HEK293 (cell line): ENCODE results near the gene TSHZ2.

Experiments
- CTCF ChIA-PET: fragments of 350-600 bp; formaldehyde crosslinking; extraction: SDS; loops from one replicate; lab custom pipeline; 2021; ENCODE audit warnings: antibody characterized with exemption; lab: Yijun Ruan, JAX
- POLR2A ChIA-PET: fragments of 300-600 bp; formaldehyde crosslinking; extraction: SDS; loops from one replicate; lab custom pipeline; 2020; ENCODE audit warnings: antibody characterized with exemption, inconsistent platforms; lab: Yijun Ruan, JAX
- H3K27ac ChIP-seq: fragments of 200-500 bp; sonication (Bioruptor generic); 2 replicates; pipeline ENCODE4 v1.5.1; 2014; ENCODE audit warnings: low read depth, low read length, control low read depth, inconsistent platforms; ENCODE audit errors: extremely low read depth
- H3K36me3 ChIP-seq, 2 experiments: fragments of 200-500 bp in 1 of 2; sonication (Bioruptor generic) in 1 of 2; 1 replicate in 1 of 2; 2 replicates in 1 of 2; pipeline ENCODE4 v1.5.1; 2014 to 2017; ENCODE audit warnings: inconsistent platforms in 2 of 2, low read length in 2 of 2; ENCODE audit not compliant: control insufficient read depth in 2 of 2, insufficient read depth in 1 of 2
- H3K4me1 ChIP-seq: fragments of 200-500 bp; sonication (Bioruptor generic); 2 replicates; pipeline ENCODE4 v1.5.1; 2014; ENCODE audit warnings: mild to moderate bottlenecking, low read length, inconsistent platforms; ENCODE audit not compliant: control insufficient read depth, insufficient read depth
- H3K4me3 ChIP-seq: 2 replicates; pipeline ENCODE4 v1.5.1; 2011; ENCODE audit warnings: low read depth, mild to moderate bottlenecking, control low read depth, low read length, moderate library complexity
- H3K9me3 ChIP-seq: fragments of 200-500 bp; sonication (Bioruptor generic); 2 replicates; pipeline ENCODE4 v1.5.1; 2014; ENCODE audit warnings: low read depth, low read length, inconsistent platforms; ENCODE audit not compliant: control insufficient read depth, insufficient read depth
- GLI4 ChIP-seq: fragments of 450-650 bp; formaldehyde crosslinking; IDR thresholded peaks from 2 replicates; pipeline ENCODE4 v1.5.1; 2016; ENCODE audit warnings: missing biosample characterization, missing genetic modification characterization
- HOXD13 ChIP-seq: sonication (generic); formaldehyde crosslinking; IDR thresholded peaks from 2 replicates; pipeline ENCODE4 v1.8.0; 2022; ENCODE audit warnings: missing genetic modification reagents, borderline replicate concordance
- MZF1 ChIP-seq: fragments of 450-650 bp; formaldehyde crosslinking; IDR thresholded peaks from 2 replicates; pipeline ENCODE4 v1.5.1; 2017; ENCODE audit warnings: missing biosample characterization, missing genetic modification characterization, borderline replicate concordance
- SETDB1 ChIP-seq: IDR thresholded peaks from one replicate; pipeline ENCODE4 v1.6.1; 2017; ENCODE audit warnings: mild to moderate bottlenecking, low read length, moderate library complexity, mixed read lengths; ENCODE audit not compliant: insufficient read length
- TCF7L2 ChIP-seq: IDR thresholded peaks from 2 replicates; pipeline ENCODE4 v1.6.1; 2011; ENCODE audit warnings: low read depth, mild to moderate bottlenecking, inconsistent platforms, low read length, moderate library complexity, borderline replicate concordance
- ZNF121 ChIP-seq: fragments of 450-650 bp; formaldehyde crosslinking; IDR thresholded peaks from 2 replicates; pipeline ENCODE4 v1.5.1; 2016; ENCODE audit warnings: missing biosample characterization, missing genetic modification characterization
- ZNF202 ChIP-seq: fragments of 450-650 bp; formaldehyde crosslinking; IDR thresholded peaks from 2 replicates; pipeline ENCODE4 v1.5.1; 2016; ENCODE audit warnings: missing biosample characterization, missing genetic modification characterization, borderline replicate concordance
- ZNF221 ChIP-seq: fragments of 450-650 bp; formaldehyde crosslinking; IDR thresholded peaks from 2 replicates; pipeline ENCODE4 v1.5.1; 2017; ENCODE audit warnings: missing biosample characterization, missing genetic modification characterization, borderline replicate concordance
- ZNF354C ChIP-seq: fragments of 450-650 bp; formaldehyde crosslinking; IDR thresholded peaks from 2 replicates; pipeline ENCODE4 v1.5.1; 2016; ENCODE audit warnings: missing biosample characterization, missing genetic modification characterization, low read depth, borderline replicate concordance
- ZNF416 ChIP-seq: fragments of 450-650 bp; formaldehyde crosslinking; IDR thresholded peaks from 2 replicates; pipeline ENCODE4 v1.5.1; 2016; ENCODE audit warnings: missing biosample characterization, missing genetic modification characterization
- ZNF529 ChIP-seq: fragments of 450-650 bp; formaldehyde crosslinking; IDR thresholded peaks from 2 replicates; pipeline ENCODE4 v1.5.1; 2017; ENCODE audit warnings: missing genetic modification characterization, missing biosample characterization; ENCODE audit not compliant: insufficient replicate concordance
- ZNF571 ChIP-seq: fragments of 450-650 bp; formaldehyde crosslinking; IDR thresholded peaks from 2 replicates; pipeline ENCODE4 v1.5.0; 2017; ENCODE audit warnings: missing biosample characterization, missing genetic modification characterization
- ZNF610 ChIP-seq: fragments of 450-650 bp; formaldehyde crosslinking; IDR thresholded peaks from 2 replicates; pipeline ENCODE4 v1.5.1; 2016; ENCODE audit warnings: missing biosample characterization, missing genetic modification characterization, borderline replicate concordance
- ZSCAN4 ChIP-seq: fragments of 450-650 bp; formaldehyde crosslinking; IDR thresholded peaks from 2 replicates; pipeline ENCODE4 v1.5.1; 2017; ENCODE audit warnings: missing biosample characterization, missing genetic modification characterization
- TF ChIP-seq, protein P1 (sequence below): fragments of 450-650 bp; formaldehyde crosslinking; IDR thresholded peaks from 2 replicates; pipeline ENCODE4 v1.5.1; 2016; ENCODE audit warnings: missing biosample characterization, missing genetic modification characterization
- TF ChIP-seq, protein P2 (sequence below): fragments of 450-650 bp; formaldehyde crosslinking; IDR thresholded peaks from 2 replicates; pipeline ENCODE4 v1.5.1; 2016; ENCODE audit warnings: missing biosample characterization, missing genetic modification characterization

TSHZ2 gene

DNA sequence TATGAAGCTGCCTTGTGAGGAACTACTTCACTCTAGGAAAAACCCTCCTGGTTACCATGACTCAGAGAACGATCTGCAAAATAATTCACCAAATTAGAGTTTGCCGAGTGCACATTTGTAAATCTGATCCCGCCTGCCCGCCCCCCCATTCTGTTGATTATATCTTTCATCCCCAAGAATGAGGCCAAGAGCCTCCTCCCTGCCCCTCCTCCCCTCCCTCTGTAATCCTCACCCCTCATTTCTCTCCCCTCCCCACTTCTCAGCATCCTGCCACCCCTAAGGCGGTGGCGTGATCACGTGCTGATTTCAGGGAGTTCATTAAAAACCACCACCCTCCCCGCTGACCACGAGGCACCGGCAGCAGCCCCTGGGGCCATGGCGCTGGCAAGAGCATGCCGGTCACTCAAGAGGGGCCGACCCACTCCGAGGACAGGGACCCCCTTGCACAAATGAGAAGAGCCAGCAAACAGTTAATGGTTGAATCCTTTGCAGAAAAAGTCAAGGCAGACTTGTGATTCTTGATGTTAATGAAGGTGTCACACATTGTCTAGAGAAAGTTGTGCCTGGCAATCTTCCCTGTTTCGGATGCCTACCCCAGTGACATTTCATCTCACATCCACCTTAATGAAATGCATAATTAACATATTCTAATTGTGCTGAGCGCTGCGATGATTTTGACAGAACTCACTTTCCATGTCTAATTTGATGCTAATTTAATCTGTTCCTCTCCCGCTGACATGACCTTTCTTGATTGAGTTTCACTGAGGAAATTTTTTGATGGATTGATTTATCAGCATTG, 373.6 kb downstream of the TSHZ2 start:
- ChIA-PET POLR2A (no interaction called here), CTCF (interaction anchor here (0.6 kb wide), 1 partner anchor 759 kb away, joined by 3 read pairs; no protein-coding TSS in a partner anchor)
- no peaks in the 10 kb centered on the region for H3K9me3 ChIP-seq
- TF ChIP-seq ZNF529 (tag by site-specific recombination) (no peak), ZNF121 (no peak), ZNF221 (no peak), ZNF354C (tag by site-specific recombination) (no peak), ZNF571 (tag by site-specific recombination) (no peak), HOXD13 (CRISPR knock-in tag) (no peak)
- H3K4me1 ChIP-seq: no peaks in the 10 kb centered on the region
- no peaks in the 10 kb centered on the region for H3K36me3 ChIP-seq
- no peak overlapping the region for H3K27ac ChIP-seq
- H3K4me3 ChIP-seq: no peak overlapping the region

- no peak overlapping the region for H3K27ac ChIP-seq
- POLR2A ChIA-PET: no interaction called here
- no peak for TF ChIP-seq MZF1 (tag by site-specific recombination)
- TF ChIP-seq ZSCAN4 (tag by site-specific recombination): no peak
- TF ChIP-seq, protein P1, sequence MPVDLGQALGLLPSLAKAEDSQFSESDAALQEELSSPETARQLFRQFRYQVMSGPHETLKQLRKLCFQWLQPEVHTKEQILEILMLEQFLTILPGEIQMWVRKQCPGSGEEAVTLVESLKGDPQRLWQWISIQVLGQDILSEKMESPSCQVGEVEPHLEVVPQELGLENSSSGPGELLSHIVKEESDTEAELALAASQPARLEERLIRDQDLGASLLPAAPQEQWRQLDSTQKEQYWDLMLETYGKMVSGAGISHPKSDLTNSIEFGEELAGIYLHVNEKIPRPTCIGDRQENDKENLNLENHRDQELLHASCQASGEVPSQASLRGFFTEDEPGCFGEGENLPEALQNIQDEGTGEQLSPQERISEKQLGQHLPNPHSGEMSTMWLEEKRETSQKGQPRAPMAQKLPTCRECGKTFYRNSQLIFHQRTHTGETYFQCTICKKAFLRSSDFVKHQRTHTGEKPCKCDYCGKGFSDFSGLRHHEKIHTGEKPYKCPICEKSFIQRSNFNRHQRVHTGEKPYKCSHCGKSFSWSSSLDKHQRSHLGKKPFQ (tag by site-specific recombination): no peak
- TF ChIP-seq SETDB1: no peak
- TF ChIP-seq, all 188 proteins: peak for 0
- Histone ChIP-seq H3K36me3 (no peaks in the 10 kb centered on the region), H3K9me3 (no peaks in the 10 kb centered on the region), H3K4me3 (no peak overlapping the region), H3K4me1 (no peaks in the 10 kb centered on the region)
- CTCF ChIA-PET: interaction anchor here (0.6 kb wide), 2 partner anchors 758 to 949 kb away, joined by 3 read pairs; no protein-coding TSS in a partner anchor
Observed at GRCh38 chr20:53346335-53346648, 374.1 kb downstream of the TSHZ2 start.

- Histone ChIP-seq H3K4me1 (no peaks in the 10 kb centered on the region), H3K36me3 (no peaks in the 10 kb centered on the region), H3K9me3 (no peaks in the 10 kb centered on the region), H3K4me3 (no peak overlapping the region)
- TF ChIP-seq GLI4: no peak
- no peak for TF ChIP-seq TCF7L2
- TF ChIP-seq, protein P2, sequence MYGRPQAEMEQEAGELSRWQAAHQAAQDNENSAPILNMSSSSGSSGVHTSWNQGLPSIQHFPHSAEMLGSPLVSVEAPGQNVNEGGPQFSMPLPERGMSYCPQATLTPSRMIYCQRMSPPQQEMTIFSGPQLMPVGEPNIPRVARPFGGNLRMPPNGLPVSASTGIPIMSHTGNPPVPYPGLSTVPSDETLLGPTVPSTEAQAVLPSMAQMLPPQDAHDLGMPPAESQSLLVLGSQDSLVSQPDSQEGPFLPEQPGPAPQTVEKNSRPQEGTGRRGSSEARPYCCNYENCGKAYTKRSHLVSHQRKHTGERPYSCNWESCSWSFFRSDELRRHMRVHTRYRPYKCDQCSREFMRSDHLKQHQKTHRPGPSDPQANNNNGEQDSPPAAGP: no peak
- TF ChIP-seq ZNF202 (tag by site-specific recombination): no peak
- TF ChIP-seq ZSCAN4 (tag by site-specific recombination): no peak
- TF ChIP-seq ZNF610 (tag by site-specific recombination): no peak
- TF ChIP-seq ZNF416 (tag by site-specific recombination): no peak
- TF ChIP-seq, all 188 proteins: peak for 0
- CTCF ChIA-PET: interaction anchor here (0.6 kb wide), 1 partner anchor 152 kb away, joined by 4 read pairs; no protein-coding TSS in a partner anchor
- H3K27ac ChIP-seq: no peak overlapping the region
- POLR2A ChIA-PET: no interaction called here
Observed at GRCh38 chr20:53349730-53350129, 377.6 kb downstream of the TSHZ2 start.
